SK-N-SH treated with all-trans-retinoic acid at 6 μM for 48 hours (cell line): ENCODE results near the gene METTL21A.

ENCODE experiments used
- CSDC2 ChIP-seq: fragments of 250-450 bp; sonication (Bioruptor Pico); IDR thresholded peaks from 2 replicates; pipeline ENCODE4 v1.5.0; 2020; ENCODE audit warnings: mild to moderate bottlenecking, moderate library complexity
- TOX ChIP-seq: fragments of 250-450 bp; sonication (Bioruptor Pico); IDR thresholded peaks from 2 replicates; pipeline ENCODE4 v1.8.0; 2021; ENCODE audit warnings: mild to moderate bottlenecking, moderate library complexity, borderline replicate concordance
- ZFP3 ChIP-seq: fragments of 250-450 bp; sonication (Bioruptor Pico); IDR thresholded peaks from 2 replicates; pipeline ENCODE4 v1.5.0; 2020; ENCODE audit warnings: mild to moderate bottlenecking, moderate library complexity
- ZFP30 ChIP-seq: fragments of 450-650 bp; formaldehyde crosslinking; IDR thresholded peaks from 2 replicates; pipeline ENCODE4 v1.5.0; 2022; ENCODE audit warnings: mild to moderate bottlenecking, moderate library complexity
- ZNF70 ChIP-seq: fragments of 450-650 bp; formaldehyde crosslinking; IDR thresholded peaks from 2 replicates; pipeline ENCODE4 v1.5.0; 2020; ENCODE audit warnings: mild to moderate bottlenecking, moderate library complexity
- TF ChIP-seq, protein P1 (sequence below): fragments of 250-450 bp; sonication (Bioruptor Pico); IDR thresholded peaks from 2 replicates; pipeline ENCODE4 v1.5.0; 2020; ENCODE audit warnings: mild to moderate bottlenecking, moderate library complexity

DNA sequence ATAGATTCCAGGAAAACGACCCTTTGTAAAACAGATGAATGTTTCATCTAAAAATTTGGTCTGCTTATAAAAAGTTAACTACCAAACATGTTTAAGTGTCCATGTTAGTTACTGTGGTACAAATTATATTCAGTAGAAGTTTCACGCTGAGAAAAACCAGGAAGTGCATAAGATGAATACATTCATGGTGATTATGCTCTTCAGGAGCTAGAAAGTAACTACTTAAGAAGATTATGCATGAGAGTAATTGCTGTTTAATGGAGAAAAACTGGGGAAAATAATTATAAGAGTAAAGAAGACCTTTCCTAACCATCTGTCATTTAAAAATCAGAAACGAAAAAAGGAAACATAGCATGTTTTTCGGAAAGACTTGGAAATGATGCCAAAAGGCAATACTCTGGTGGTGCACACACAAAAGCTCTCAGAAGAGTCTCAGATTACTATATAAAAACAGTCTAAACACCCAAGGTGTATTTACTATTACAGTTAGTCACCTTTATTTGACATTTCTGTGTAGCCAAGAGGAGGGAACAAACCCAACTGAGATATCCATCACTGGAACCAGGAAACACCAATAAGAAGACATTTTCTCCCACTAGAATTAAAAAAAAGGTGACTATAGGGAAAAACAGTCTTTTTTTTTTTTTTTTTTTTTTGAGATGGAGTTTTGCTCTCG is 38.8 kb upstream of the METTL21A start:
- TF ChIP-seq ZFP3 (CRISPR knock-in tag) (no peak), ZNF70 (no peak), ZFP30 (CRISPR knock-in tag) (no peak), TOX (no peak), CSDC2 (CRISPR knock-in tag) (no peak)
- TF ChIP-seq, protein P1, sequence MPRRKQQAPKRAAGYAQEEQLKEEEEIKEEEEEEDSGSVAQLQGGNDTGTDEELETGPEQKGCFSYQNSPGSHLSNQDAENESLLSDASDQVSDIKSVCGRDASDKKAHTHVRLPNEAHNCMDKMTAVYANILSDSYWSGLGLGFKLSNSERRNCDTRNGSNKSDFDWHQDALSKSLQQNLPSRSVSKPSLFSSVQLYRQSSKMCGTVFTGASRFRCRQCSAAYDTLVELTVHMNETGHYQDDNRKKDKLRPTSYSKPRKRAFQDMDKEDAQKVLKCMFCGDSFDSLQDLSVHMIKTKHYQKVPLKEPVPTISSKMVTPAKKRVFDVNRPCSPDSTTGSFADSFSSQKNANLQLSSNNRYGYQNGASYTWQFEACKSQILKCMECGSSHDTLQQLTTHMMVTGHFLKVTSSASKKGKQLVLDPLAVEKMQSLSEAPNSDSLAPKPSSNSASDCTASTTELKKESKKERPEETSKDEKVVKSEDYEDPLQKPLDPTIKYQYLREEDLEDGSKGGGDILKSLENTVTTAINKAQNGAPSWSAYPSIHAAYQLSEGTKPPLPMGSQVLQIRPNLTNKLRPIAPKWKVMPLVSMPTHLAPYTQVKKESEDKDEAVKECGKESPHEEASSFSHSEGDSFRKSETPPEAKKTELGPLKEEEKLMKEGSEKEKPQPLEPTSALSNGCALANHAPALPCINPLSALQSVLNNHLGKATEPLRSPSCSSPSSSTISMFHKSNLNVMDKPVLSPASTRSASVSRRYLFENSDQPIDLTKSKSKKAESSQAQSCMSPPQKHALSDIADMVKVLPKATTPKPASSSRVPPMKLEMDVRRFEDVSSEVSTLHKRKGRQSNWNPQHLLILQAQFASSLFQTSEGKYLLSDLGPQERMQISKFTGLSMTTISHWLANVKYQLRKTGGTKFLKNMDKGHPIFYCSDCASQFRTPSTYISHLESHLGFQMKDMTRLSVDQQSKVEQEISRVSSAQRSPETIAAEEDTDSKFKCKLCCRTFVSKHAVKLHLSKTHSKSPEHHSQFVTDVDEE (CRISPR knock-in tag): no peak
